HG02885 (cell line): ENCODE results near the gene PRKX.
"Not testable (repeated sequence)": the region's sequence is repeated elsewhere in the genome, so short reads cannot be mapped to it uniquely, and the experiment has no call there.

Experiments
- ATAC-seq: cut with Tn5 transposase; IDR thresholded peaks from one replicate; pipeline ENCODE4 v1.9.1; 2021; ENCODE audit warnings: mild to moderate bottlenecking; ENCODE audit not compliant: unreplicated experiment, poor library complexity

PRKX gene

DNA sequence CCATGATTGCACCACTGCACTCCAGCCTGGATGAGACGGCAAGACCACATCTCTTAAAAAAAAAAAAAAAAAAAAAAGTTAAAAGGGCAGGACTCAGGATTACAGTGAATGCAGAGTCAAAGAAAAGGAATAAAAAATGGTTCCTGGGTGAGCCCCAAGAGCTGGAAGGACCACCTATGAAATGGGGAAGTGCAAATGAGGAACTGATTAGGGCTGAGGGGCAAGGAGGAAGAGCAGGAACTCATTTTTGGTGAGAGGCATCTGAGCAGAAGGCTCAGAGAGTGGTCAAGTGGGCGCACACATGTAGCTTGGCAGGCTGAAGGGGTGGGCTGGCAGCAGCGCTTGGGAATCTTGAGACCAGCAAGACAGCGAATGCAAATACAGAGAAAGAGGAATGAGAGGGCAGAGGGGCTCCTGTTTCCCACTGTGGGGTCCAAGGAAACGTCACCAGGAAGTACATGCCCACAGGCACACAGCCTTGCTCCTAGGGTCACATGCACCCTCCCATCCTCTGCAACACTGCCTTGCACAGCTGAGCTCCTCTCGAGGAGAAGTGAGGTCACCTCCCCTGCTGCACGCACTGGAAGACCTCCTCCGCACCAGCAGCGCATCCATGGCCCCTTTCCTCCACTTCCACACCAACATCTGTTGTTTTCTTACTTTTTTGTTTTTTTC lies 49.7 kb downstream of the PRKX start:
- peak; percentile 63 for ATAC-seq

DNA sequence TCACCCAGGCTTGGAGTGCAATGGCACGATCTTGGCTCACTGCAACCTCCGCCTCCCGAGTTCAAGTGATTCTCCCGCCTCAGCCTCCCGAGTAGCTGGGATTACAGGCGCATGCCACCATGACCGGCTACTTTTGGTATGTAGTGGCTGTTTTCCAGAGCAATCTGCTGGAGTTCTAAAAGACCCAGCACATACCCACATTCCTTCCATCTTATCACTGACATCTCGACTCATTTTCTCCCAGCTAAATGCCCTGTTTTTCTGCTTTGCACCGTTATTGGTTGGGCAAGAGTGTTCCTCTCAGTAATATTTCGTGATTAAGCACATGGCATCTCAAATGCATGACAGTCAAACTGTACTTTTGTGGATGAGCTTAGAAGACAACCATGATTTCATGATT lies 53.7 kb downstream of the PRKX start:
- ATAC-seq, result no peak

DNA sequence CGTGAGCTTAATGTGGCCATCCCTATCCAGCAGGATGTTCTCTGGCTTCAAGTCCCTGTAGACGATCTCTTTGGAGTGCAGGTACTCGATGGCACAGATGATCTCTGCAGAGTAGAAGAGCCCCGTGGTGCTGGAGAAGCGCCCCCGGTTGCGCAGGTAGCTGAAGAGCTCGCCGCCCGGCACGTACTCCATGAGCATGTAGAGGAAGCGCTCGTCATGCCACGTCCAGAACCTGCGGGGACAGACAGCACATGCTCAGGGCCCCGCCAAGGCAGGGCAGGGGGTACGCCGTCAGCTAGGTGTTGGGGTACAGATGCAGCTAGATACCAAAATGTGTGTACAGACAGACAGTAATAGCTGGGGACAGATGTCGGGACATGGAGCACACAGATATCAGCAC lies 58.3 kb downstream of the PRKX start:
- ATAC-seq, result no peak

DNA sequence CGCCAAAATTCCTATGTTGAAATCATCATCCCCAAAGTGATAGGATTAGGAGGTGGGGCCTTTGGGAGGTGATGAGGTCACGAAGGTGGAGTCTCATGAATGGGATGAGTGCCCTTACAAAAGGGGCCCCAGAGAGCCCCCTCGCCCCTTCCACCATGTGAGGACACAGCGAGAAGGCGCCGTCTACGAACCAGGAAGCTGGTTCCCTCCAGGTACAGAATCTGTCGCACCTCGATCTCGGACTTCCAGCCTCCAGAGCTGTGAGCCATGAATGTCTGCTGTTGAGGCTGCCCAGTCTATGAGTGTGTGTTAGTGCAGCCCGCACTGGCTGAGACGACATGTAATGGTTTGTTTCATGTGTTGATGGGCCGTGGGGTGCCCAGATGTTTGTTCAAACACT lies 60.3 kb downstream of the PRKX start:
- ATAC-seq, result no peak

DNA sequence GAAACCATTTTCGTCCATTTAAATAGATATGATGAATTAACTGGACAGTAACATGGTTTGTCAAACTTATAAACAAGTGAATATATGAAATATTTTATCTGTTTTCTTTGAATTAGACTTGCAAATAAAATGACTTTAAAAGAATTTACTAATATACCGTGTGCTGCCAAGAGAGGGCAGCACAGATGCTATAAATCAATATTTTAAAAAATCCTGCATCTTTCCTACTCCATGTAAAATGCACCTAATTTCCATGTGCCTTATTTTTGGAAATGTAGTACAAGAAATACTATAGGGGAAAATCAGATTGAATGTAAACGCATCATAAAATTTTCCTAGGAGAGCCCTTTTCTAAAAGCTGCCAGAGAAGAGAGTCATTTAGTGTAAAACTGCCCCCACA lies 62.2 kb downstream of the PRKX start:
- ATAC-seq, result no peak

DNA sequence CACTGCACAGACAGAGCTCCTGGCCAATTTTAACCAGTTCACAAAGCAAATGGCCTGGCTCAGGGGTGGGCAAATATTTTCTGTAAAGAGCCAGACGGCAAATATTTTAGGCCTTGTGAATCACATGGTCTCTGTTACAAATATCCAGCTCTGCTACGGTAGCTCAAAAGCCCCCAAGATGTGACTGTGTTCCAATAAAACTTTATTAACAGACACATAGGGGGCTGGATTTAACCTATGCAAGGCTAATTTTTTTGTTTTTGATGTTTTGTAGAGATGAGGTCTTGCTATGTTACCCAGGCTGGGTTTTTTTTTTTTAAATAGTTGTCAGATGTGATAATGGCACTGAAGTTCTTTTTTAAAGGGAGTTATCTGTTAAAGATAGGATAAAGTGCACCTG lies 65.4 kb downstream of the PRKX start:
- no peak for ATAC-seq

DNA sequence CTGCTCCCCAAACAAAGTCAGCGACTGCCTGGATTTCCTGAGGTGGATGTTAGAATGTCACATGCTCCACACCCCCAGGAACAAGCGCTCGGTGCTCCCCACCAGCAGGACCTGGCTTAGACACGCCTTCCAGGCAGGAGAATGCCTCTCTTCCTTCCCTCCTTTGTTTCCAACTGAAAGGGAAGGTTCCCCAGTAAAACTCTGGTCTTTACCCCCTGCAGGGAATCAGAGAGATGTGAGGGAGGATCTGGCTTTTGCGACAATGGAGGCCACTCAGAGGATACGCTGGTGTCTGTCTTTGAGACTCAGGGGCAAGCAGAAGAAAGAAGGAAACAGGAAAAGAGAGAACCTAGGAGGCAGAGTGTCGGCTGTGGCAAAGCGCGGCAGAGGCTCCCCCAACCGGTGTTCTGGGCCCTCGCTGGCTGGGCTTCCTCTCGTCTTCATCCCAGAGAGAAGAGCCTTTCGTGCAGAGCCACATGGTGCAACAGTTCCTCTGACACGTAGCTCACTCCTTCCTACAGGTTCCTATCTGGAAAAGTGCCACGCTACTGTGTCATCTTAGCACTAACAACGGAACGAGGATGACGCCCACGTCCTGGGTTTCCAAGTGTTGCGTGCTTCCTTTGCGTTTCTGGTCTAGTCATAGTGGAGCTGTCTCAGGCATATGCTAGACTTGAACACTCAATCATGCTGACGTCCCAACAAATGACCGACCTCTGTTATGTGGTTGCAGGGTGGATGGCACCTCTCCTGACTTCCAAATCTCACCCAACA lies 73.4 kb downstream of the PRKX start:
- ATAC-seq, result not testable (repeated sequence)

DNA sequence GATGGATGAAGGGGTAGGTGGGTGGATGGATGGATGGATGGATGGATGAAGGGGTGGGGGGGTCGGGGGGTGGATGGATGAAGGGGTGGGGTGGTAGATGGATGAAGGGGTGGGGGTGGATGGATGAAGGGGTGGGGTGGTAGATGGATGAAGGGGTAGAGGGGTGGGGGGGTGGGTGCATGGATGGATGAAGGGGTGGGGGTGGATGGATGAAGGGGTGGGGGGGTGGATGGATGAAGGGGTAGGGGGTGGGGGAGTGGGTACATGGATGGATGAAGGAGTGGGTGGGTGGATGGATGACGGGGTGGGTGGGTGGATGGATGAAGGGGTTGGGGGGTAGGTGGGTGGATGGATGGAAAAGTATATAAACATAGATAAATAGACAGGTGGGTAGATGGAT lies 74.2 kb downstream of the PRKX start:
- no peak for ATAC-seq

DNA sequence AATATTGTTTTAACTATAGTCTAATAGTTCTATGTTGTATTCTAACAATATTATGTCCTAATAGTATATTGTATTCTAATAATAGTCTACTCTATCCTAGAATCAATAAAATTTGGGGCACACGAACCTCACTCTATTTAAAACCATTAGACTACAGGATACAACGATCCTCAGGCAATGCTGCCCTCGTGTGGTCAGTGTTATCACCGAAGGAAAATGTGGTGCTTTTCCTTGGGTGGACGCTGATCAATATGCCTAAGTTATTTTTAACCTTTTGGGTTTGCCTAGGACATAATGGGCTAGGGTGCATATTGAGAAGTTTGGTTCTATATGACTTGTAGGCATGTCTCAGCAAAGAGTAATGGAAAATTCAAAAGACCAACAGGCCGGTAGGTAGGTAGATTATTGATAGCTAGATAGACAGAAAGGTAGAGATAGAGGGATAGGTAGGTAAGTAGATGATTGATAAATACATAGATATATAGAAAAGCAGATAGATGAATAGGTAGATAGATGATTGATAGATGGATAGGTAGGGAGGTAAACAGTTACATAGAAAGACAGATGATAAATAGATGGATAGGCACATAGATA lies 75.1 kb downstream of the PRKX start:
- peak; percentile 77 for ATAC-seq

DNA sequence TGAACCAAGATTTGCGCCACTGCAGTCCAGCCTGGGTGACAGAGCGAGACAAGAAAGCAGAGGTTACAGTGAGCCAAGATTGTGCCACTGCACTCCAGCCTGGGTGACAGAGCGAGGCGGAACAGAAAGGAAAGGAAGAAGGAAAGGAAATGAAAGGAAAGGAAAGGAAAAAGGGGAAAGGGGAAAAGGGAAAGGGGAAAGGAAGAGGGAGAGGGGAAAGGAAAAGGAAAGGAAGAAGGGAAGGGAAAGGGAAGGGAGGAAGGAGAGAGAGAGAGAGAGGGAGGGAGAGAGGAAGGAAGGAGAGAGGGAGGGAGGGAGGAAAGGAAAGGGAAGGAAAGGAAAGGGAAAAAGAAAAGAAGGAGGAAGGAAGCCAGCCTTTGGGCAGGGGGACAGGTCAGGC lies 76.6 kb downstream of the PRKX start:
- no peak for ATAC-seq

DNA sequence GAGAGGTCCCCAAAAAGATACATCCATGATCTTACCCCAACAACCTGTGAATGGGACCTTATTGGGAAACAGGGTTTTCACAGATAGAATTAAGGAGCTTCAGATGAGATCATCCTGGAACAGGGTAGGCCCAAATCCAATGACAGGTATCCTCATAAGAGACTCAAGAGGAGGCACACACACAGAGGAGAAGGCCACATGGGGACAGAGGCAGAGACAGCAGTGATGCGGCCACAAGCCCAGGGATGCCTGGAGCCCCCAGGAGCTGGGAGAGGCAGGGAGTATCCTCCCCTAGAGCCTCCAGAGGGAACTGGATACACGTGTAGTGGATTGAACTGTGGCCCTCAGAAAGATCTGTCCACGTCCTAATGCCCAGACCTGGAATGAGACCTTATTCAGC lies 82.3 kb downstream of the PRKX start:
- ATAC-seq, result no peak

DNA sequence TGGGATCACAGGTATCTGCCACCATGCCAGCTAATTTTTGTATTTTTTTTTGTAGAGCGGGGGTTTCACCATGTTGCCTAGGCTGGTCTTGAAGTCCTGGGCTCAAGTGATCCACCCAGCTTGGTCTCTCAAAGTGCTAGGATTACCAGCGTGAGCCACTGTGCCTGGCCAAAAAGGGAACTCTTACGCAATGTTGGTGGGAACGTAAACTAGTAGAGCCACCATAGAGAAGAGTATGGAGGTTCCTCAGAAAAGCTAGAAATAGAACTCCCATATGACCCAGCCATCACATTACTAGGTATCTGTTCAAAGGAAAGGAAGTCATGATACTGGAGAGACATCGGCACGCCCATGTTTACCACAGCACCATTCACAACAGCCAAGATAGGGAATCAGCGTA lies 85.9 kb downstream of the PRKX start:
- no peak for ATAC-seq

DNA sequence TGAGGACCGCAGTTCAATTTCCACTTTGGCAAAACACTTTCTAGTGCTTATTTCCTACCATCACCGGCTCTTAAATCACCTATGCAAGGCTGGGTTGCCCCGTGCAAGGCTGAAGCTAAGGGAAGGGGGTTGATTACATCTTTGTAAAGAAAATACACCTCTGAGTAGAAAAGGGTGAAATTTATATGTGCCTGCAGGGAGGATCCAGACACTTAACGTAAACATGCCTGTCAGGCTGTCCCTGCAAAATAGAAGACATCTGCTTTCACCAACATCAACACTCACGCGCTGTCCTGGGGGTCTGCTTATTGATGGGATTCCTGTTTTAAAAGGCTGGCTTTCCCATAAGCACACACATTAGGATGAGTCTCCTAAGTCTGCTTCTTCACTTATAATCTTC lies 92.0 kb downstream of the PRKX start:
- no peak for ATAC-seq

DNA sequence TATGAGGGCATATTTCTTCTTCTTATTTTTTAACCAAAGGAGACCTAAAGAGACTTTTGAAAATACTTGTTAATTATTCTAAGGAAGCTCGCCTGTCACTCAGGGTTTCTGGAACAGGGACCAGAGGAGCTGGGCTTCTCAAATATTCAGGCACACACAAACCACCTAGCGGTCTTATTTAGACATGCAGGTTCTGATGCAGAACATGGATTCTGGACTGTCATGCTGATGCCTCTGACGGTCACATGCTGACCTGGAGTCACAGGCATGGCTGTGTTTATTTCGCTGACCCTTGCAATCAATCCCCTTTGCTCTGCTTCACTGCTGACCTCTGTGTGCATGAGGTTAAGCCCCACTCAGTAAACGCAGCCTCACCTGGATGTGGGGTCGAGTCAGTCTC lies 101.7 kb downstream of the PRKX start:
- not testable (repeated sequence) for ATAC-seq

DNA sequence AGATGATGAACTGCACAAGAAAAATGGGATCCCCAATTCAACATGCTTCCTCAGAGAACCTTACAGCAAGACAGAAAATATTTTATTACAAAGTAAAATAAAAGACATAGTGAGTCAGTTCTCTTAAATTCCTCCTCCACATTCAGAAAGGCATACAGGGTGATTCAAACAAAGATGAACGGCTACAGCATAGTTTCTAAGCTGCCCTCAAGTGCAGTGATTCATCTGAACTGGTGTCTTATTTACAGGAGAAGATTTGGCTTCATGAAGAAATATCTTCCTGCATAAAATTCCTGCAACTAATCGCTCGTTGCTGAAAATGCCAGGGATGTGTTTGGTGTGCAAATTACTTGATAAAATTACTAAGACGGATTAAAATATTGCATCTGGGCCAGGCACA lies 103.6 kb downstream of the PRKX start:
- ATAC-seq, result no peak

DNA sequence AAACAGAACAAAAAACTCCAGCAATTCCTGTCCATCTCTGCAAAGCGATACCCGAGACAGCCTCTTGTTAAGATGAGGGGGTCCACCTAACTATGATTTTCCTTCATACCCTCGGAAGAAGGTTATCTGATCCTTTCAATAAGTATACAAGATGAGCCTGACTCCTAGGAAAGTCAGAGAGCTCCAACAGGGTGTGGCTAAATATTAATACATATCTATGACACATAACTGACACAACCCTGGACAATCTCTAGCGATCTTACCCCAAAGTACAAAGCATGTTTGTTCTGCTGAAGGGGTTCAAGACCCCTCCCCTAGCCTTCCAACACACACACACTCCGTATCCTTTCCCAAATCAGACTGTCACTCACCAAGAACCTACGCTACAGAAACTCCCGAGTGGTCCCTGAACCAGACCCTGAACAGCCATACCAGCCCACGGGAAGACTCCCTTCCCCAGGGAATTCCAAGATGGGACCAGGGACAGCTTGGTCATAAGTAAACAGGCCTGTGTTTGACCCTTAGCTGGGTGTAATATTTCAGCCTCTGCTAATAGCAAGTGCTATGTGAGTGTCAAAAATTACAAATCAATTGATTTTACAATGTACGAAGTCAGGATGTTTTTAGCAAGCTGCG lies 110.3 kb downstream of the PRKX start:
- ATAC-seq, result no peak

DNA sequence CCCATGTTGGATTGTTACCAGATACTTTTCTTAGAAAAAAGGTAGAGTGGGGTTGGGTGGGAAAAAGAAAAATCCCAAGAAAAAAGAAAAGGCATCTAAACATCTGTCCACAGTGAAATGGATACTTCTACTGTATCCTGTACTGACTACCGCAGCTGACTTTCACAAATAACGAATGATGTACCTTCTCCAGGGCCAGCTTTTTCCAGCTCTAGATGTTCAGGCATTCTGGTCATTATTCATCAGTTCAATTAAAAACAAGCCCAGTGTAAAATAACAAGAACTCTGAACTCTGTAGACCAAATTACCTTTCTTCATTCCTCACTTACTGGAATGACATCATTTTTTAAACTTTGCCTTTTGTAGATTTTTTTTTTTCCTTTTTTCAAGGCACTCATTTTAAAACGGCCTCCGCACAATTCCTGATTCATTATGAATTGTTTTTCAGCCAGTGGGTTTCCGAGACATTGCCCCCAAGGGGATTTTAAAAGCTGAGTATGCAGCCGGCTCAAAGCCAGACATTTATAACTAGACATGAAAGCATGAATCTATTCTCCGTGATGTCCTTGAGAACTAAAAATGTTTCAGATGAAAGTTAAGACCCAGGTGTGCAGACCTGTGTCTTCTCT lies 113.5 kb downstream of the PRKX start:
- ATAC-seq, result no peak

DNA sequence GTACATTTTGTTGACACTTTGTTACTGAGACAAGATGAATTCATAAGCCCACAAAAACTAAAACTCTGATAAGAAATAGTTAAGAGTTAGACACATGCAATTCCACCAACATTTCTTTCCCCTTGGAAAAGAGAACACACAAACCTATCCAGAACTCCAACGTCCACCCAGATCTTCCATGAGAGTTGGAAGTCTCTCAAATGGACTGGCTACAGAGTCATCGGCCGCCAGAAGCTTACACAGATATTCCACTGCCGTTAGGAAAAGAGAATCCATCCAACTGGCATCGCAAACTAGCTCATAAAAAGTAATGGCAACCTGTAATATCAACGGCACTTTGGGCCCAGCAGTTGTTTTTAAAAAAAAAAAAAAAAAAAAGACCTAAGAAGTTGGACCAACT lies 114.7 kb downstream of the PRKX start:
- ATAC-seq, result no peak

DNA sequence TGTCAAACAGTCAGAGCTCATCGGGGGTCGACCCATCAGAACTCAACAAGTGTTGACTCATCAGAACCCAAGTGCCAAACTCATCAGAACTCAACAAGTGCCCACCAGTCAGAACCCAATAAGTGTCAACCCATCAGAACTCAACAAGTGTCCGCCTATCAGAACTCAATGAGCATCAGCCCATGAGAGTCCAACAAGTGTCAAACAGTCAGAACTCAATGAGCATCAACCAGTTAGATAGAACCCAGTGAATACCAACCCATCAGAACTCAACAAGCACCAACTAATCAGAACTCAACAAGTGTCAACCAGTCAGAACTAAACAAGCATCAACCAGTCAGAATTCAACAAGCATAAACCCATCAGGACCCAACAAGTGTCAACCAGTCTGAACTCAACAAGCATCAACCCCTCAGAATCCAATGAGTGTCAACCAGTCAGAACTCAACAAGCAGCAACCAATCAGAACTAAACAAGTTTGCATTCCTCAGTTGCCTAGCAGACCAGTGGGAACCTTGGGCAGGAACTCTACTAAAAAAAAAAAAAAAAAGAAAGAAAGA lies 115.3 kb downstream of the PRKX start:
- no peak for ATAC-seq

DNA sequence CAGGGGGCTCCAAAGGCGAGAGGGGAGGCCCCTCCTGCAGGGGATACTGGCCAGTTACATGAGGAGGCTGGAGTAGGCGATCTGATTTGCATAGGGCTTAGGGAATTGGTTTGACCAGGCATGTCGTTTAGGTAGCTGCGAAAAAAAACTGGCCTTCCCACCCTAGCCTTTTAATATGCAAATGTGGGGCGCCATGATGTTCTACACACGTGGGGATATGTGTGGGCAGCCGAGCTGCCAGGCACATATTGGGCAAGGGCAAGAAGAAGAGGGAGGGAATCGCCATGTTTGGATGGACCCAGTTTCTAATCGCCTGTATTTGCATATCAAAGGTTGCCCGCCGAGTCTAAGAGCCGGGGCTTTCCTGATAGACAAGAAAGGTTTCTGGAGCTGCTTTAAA lies 121.3 kb downstream of the PRKX start:
- no peak for ATAC-seq

DNA sequence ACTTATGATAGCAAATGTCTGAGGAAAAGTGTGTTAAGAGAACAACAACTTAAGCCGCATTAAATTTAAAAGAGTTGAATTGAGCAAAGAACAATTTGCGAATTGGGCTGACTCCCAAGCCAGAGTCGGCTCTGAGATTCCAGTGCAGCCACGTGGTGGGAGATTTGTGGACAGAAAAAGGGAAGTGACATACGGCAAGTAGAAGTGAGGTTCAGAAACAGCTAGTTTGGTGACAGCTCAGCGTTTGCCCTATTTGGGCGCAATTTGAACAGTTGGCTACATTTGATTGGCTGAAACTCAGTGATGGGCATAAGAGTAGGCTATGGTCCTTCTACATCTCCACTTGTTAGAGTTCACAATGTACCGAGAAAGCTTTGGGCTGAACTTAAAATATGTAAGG lies 124.0 kb downstream of the PRKX start:
- no peak for ATAC-seq
